ENCODE data around the gene CDKN2B.
"Not testable (repeated sequence)": the region's sequence is repeated elsewhere in the genome, so short reads cannot be mapped to it uniquely, and the experiment has no call there.

CDKN2B gene

GRCh38 chr9:21969011-21969940, 39.8 kb downstream of the CDKN2B start:
- no peak for DNase-seq (ENCODE audit: low read depth, low spot score)

GRCh38 chr9:21968331-21969010, 40.6 kb downstream of the CDKN2B start:
- DNase-seq (ENCODE audit: low read depth, low spot score) = no peak

- no peak for DNase-seq (ENCODE audit: low read depth, low spot score)
Observed at GRCh38 chr9:21967702-21968101, 41.4 kb downstream of the CDKN2B start.

DNA sequence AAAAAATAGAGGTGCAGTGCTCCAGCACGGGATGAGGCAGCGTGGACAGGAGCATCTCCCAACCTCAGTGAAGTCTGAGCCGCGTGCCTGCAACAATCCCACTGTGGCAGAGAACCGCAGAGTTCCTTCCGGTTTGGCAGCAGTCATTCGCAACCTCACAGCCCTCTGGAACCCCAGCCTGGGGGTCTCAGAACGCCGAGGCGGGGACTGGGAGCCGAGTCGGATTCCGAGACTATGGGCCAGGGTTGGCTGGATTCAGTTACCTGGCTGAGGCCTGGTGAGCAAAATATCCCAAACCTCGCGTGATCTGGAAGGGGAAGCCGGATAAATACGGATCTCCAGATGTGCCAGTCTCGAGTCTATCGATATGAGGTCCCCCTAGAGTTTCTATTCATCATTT, 41.9 kb downstream of the CDKN2B start:
- no peak for DNase-seq (ENCODE audit: low read depth, low spot score)

GRCh38 chr9:21966140-21966851, 42.8 kb downstream of the CDKN2B start:
- DNase-seq (ENCODE audit: low read depth, low spot score) = no peak

GRCh38 chr9:21965401-21965951, 43.6 kb downstream of the CDKN2B start:
- no peak for DNase-seq (ENCODE audit: low read depth, low spot score)

DNA sequence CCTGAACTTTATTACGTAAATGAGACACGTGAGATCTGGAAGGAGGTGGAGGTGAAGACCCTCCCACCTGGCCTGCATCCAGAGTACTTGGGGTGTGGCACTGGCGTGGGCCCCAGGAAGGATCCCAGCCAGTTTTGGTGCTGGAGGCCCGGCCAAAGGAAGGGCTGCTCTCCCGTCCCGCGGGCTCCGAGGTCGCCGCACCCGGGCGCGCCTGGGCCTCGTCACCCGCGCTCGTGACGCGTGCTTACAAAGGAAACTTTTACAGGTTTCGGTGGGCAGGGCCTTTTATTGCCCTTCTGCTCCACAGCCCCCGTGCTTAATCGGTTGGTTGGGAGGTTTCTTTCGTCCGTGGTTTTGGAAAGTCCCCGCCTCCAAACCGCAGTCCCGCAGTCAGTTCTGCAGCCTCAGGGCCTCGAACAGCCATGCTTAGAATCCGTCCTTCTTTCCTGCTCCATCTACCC, 44.1 kb downstream of the CDKN2B start:
- peak; percentile 25 for DNase-seq (ENCODE audit: low read depth, low spot score)

GRCh38 chr9:21961569-21961968, 47.5 kb downstream of the CDKN2B start:
- DNase-seq (ENCODE audit: low read depth, low spot score) = no peak

DNA sequence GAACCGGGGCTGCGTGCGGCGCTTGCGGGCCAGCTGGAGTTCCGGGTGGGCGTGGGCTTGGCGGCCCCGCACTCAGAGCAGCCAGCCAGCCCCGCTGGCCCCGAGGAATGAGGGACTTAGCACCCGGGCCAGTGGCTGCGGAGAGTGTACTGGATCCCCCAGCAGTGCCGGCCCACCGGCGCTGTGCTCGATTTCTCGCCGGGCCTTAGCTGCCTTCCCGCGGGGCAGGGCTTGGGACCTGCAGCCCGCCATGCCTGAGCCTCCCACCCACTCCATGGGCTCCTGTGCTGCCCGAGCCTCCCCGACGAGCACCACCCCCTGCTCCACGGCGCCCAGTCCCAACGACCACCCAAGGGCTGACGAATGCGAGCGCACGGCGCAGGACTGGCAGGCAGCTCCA, 49.8 kb downstream of the CDKN2B start:
- DNase-seq (ENCODE audit: low read depth, low spot score) = not testable (repeated sequence)

DNA sequence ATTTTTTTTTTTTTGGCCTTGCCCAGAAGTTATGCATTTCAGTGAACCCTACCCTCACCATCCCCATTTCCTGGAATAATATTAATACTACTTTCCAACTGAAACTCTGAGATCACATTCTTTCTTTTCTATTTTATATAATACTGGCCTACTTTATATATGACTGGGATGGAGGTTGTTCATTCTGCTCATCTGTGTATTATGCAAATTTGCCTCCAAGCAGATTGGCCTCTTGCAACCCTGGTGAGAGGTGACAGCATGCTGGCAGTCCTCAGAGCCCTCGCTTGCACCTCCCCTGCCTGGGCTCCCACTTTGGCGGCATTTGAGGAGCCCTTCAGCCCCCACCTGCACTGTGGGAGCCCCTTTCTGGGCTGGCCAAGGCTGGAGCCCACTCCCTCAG, 50.3 kb downstream of the CDKN2B start:
- DNase-seq (ENCODE audit: low read depth, low spot score) = no peak

Measured in activated CD4-positive, CD25-positive, alpha-beta regulatory T cell treated with anti-CD3 and anti-CD28 coated beads, Interleukin-2, amount 50 U/mL, for 16 hours (primary cell).